Kidney epithelial cell (primary cell): ENCODE data around the gene VWC2. TPM values are rescaled to one million over a fixed set of nuclear protein-coding genes. Genes with fewer than 3 reads are reported as not detected.
A peak's percentile ranks its signal among the peaks of the same experiment; 100 is the strongest.

Experiments used
- DNase-seq: peaks from one replicate; pipeline ENCODE4 v3.0.0-alpha.2; 2010; ENCODE audit warnings: low read depth
- H3K27me3 ChIP-seq: 2 replicates; pipeline ENCODE4 v1.6.0; 2011; ENCODE audit warnings: low read length; ENCODE audit not compliant: control insufficient read depth, insufficient read depth
- H3K36me3 ChIP-seq: 2 replicates; pipeline ENCODE4 v1.5.1; 2011; ENCODE audit warnings: low read length; ENCODE audit not compliant: control insufficient read depth, insufficient read depth
- H3K4me3 ChIP-seq: 2 replicates; pipeline ENCODE4 v1.5.1; 2011; ENCODE audit warnings: low read depth, mild to moderate bottlenecking, control low read depth, low read length
- total RNA-seq: library from RNA; depleted of rRNA; stranded (reverse); fragments of >200 nt; gene quantifications from 2 replicates; pipeline ENCODE4 v1.2.3, GENCODE V29; 2015
- TF ChIP-seq, protein P1 (sequence below): IDR thresholded peaks from 2 replicates; pipeline ENCODE4 v1.5.1; 2011; ENCODE audit warnings: mild to moderate bottlenecking, moderate library complexity, low read length, control low read depth, inconsistent platforms; ENCODE audit not compliant: insufficient read depth, poor library complexity, severe bottlenecking

The VWC2 gene
- total RNA-seq = under 0.01 TPM in 2 replicates

- TF ChIP-seq, protein P1, sequence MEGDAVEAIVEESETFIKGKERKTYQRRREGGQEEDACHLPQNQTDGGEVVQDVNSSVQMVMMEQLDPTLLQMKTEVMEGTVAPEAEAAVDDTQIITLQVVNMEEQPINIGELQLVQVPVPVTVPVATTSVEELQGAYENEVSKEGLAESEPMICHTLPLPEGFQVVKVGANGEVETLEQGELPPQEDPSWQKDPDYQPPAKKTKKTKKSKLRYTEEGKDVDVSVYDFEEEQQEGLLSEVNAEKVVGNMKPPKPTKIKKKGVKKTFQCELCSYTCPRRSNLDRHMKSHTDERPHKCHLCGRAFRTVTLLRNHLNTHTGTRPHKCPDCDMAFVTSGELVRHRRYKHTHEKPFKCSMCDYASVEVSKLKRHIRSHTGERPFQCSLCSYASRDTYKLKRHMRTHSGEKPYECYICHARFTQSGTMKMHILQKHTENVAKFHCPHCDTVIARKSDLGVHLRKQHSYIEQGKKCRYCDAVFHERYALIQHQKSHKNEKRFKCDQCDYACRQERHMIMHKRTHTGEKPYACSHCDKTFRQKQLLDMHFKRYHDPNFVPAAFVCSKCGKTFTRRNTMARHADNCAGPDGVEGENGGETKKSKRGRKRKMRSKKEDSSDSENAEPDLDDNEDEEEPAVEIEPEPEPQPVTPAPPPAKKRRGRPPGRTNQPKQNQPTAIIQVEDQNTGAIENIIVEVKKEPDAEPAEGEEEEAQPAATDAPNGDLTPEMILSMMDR = no peak
- peak within 1 kb of the TSS; percentile 34 for H3K4me3 ChIP-seq
- no peaks in the 10 kb centered on the region for H3K36me3 ChIP-seq
- no peak for DNase-seq
- peaks cover 46% of the 10 kb centered on the region for H3K27me3 ChIP-seq
Measured at GRCh38 chr7:49773218-49773935, at the start of gene VWC2. TSS of gene VWC2 (plus strand) at chr7:49773638. CDS start at chr7:49775436, 1,798 bp downstream.

- DNase-seq = no peak
- Histone ChIP-seq H3K4me3 (no peak overlapping the region), H3K27me3 (no peaks in the 10 kb centered on the region), H3K36me3 (no peaks in the 10 kb centered on the region)
- TF ChIP-seq, protein P1 = no peak
Measured at GRCh38 chr7:49724071-49724470, 49.4 kb upstream of the VWC2 start.

GRCh38 chr7:49731836-49732235, 41.6 kb upstream of the VWC2 start:
- DNase-seq = no peak
- TF ChIP-seq, protein P1 = no peak
- Histone ChIP-seq H3K27me3 (no peaks in the 10 kb centered on the region), H3K36me3 (no peaks in the 10 kb centered on the region), H3K4me3 (no peak overlapping the region)

DNA sequence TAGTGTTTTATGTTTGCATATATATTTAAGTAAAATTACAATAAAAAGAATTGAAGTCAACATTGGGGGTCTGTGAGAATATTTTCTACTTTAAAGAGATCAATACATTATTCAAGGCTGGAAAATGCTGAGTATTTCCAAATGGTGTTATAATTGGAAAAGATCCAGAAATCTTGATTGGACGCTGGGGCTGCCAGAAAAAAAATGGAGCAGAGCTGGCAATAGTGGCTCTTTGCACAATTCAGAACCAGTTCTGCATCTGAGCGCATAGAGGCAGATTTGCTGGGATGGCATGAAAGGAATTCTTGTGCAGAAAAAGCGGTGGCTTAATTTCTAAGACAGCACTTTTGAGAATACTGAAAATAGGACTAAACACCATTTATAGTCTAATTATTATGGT, 10.8 kb upstream of the VWC2 start:
- TF ChIP-seq, protein P1 = no peak
- Histone ChIP-seq H3K27me3 (no peaks in the 10 kb centered on the region), H3K36me3 (no peaks in the 10 kb centered on the region), H3K4me3 (no peak overlapping the region)
- no peak for DNase-seq

DNA sequence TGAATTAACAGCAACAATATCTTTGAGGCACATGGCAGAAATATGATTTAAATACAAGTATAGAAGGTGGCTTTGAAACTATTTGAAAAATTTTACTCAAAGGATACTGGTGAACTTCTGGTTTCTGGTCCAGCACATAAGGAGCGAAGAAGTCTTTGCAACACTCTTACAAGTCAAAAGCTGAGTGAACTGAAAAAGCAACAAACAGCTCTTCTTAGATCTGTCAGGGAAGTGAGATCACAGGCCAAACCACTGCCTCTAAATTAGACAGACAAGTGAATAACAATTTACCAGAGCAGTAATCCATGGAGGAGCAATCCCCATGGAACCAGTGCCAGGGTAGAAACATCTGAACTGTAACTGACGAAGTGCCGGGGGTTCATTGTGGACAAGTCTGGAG, 9.6 kb upstream of the VWC2 start:
- H3K4me3 ChIP-seq = no peak overlapping the region
- no peak for DNase-seq
- peaks cover under 1% of the 10 kb centered on the region for H3K27me3 ChIP-seq
- H3K36me3 ChIP-seq = no peaks in the 10 kb centered on the region
- TF ChIP-seq, protein P1 = no peak

DNA sequence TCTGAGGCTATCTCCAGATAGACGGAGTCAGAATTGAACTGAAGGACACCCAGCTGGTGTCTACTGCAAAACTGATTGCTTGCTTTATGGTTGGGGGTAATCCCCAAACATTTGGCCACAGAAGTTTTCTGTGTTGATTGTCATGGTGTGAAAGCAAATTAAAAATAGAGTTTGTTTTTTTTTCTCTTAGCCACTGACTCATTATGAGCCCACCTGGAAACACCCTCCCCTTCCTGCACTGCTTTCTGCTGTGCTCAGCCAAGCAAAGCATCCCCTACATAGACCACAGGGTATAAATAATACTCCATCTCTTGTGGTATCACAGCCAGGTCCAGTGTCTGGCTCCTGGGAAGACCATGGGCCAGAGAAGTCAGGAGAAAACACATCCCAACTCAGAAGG, 6.5 kb upstream of the VWC2 start:
- Histone ChIP-seq H3K27me3 (peaks cover 10% of the 10 kb centered on the region), H3K4me3 (no peak overlapping the region), H3K36me3 (no peaks in the 10 kb centered on the region)
- no peak for DNase-seq
- TF ChIP-seq, protein P1 = no peak
